AML-193 (cell line): ENCODE results near the gene SSTR5.
"Not testable (repeated sequence)": the region's sequence is repeated elsewhere in the genome, so short reads cannot be mapped to it uniquely, and the experiment has no call there.

ENCODE experiments used
- DNase-seq, 2 experiments: peaks; one replicate each; lab custom pipeline; 2025; lab: John Stamatoyannopoulos, UW

Gene SSTR5

DNA sequence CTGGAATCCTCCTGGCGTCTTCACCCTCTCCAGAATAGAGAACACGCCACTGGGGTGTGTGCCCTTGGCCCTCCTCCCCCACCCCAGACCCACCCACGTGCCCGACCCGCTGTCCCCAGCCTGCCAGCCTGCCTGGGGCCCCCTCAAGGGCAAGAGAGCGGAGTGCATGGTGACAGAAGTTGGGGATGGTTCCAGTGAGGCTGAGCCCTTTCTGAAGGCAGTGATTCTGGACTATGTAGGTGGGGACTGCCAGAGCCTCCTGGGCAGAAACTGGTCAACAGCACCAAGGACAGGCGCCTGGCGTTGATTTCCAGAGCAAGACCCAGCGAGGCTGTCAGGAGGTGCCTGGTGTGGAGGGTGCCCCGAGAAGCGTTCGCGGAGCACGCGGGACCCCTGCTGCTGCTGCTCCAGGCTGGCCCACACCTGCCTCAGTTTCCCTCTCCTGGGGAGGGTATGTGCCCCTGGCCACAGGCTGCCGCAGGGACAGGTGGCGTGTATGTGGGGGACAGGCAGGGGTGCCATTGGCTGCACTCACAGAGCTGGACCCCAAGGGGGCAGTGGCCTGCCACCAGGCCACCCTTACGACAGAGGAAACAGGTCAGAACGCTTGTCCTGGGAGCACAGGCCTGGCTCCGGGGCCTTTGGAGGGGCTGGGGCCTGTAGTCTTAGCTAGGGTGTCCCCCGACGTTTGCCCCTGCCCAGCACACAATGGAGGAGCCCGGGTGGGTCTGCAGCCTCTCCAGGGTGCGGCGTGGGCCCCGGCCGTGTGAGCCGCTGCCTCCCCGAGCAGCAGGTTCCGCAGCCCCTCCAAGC, 1.2 kb downstream of the SSTR5 start:
- DNase-seq = no peak

- no peak for DNase-seq
Observed at GRCh38 chr16:1074379-1074649, 1.8 kb downstream of the SSTR5 start.

- no peak for DNase-seq
Observed at GRCh38 chr16:1075546-1075945, 3.0 kb downstream of the SSTR5 start.

DNA sequence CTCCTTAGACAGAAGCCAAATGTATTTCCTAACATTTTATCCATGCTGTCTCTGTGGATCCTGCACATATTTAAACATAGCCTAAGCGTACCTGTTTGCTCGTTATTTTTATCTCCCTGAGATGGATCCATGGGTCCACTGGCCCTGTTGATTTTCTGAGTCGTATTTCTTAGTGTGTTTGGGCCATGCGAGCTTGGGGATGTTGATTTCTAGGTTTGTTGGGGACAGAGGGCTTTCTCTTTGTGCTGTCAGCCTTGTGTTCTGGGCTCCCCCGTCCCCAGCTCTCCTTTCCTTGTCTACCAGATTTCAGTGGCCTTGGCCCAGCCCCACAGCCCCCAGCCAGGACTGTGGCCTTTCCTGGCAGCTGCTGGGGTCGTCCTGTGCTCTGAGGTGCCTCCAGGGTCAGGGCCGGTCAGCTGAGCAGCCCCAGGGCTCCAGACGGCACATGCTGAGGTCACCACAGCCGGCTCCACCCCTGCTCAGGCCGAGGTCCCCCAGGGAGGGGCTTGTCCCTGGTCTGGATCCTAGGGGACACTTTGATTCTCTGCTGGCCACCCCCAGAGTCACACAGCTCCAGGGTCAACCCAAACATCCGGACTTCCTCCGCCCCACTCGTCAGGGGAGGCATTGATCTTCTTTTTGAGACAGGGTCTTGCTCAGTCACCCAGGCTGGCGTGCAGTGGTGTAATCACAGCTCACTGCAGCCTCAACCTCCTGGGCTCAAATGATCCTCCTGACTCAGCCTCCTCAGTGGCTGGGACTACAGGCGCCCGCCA, 4.4 kb downstream of the SSTR5 start:
- DNase-seq = no peak

DNA sequence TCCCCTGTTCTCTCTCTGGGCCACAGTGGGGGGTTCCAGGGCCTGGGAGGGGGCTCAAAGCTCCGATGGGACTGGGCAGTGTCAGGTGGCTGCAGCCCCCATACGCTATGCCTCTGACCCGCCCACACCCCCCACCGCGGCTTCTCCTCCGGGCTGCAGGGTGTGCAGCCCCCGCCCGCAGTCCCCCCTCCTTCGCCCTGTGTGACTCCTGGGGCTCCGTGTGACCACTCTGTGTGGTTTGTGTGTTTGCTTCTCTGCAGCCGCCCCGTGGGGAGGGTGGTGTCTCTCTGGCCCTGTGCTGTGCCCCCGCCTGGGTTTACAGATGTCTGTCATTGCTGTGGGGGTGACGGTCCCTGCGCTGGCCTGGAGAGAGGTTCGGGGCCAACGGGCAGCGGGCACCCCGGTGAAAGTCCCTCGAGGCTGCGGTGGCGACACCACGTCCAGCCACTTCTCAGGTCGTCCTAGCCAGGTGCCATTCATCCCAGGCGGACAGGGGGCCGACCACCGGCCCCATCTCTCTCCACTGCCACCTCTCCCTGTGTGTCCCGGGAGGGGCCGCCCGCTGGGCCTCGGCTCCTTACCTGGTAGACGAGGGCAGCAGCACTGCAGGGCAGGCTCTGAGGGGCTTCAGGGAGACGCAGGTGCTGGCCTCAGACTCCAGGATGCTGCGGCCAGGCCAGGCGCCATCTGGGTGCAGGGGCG, 5.5 kb downstream of the SSTR5 start:
- DNase-seq = no peak

GRCh38 chr16:1078579-1079021, 6.1 kb downstream of the SSTR5 start:
- DNase-seq = no peak

- no peak for DNase-seq
Observed at GRCh38 chr16:1079341-1079740, 6.8 kb downstream of the SSTR5 start.

DNA sequence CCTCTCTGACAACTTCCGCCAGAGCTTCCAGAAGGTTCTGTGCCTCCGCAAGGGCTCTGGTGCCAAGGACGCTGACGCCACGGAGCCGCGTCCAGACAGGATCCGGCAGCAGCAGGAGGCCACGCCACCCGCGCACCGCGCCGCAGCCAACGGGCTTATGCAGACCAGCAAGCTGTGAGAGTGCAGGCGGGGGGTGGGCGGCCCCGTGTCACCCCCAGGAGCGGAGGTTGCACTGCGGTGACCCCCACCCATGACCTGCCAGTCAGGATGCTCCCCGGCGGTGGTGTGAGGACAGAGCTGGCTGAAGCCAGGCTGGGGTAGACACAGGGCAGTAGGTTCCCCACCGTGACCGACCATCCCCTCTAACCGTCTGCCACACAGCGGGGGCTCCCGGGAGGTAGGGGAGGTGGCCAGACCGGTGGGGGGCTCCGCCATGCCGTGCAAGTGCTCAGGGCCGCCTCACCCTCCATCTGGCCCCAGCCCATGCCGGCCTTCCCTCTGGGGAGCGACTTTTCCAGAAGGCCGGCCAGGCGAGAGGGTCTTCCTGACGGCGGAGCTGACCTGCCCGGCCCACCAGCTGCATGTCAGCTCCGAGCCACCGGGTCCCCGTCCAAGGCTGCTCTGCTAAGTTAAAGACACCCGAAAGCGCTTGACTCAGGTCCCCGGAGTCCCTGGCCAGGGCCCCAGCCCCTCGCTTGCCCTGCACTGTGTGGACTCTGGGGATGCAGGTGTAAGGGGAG, 7.4 kb downstream of the SSTR5 start:
- no peak for DNase-seq

- DNase-seq = no peak
Observed at GRCh38 chr16:1080801-1081733, 8.5 kb downstream of the SSTR5 start.

DNA sequence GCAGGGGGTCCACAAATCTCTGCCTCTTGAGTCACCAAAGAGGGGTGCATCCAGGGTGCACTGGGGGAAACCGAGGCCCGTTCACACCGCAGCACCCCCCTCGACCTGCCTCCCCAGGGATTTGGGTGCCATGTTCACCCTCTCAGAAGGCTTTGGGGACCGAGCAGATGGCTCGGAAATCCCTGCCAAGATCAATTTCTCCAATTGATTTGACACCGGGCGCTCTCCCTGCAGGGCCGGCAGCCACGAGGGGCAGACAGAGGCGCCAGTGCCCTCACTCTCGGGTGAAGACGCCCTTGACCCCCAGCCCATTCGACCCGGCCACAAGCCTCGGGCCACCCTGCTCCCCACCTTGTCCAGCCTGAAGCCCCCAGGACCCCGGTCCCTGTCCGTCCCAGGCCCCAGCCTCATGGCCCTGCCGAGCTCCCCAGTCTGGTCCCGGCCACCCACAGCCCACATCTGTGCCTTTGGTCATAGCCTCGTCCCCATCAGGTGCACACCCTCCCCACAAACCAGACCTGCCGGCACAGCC, 9.3 kb downstream of the SSTR5 start:
- no peak for DNase-seq

GRCh38 chr16:1082266-1082951, 9.9 kb downstream of the SSTR5 start:
- no peak for DNase-seq

DNA sequence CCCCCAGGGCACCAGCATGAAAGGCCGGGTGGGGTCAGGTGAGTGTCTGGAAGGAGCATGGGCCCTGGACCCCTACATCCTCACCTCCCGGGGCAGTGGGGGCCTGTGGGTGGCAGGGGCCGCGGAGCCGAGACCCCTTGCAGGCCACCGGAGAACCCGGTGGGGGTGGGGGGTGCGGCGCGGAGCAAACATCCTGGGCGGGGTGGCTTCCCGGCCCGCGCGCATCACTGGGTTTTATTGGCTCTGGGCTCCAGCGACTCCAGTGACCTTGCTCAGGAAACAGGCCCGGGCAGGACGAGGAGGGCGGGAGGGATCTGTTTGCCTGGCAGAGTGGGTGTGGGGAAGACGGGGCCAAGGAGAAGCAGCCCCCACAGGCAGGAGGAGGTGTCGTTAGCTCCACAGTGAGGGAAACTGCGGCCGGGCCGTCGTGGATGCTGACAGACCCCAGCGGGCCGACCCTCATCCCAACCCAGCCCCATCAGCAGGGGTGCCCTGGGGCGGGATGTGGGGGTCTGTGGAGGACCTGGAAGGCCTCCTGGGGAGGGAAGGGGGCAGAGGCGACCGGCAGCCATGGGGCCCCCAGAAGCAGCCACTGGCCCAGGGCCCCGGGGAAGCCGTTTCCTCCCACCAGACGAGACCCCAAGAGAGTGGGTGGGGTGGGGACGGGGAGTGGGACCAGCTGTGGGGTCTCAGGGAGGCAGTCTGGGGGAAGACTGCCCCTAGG, 10.6 kb downstream of the SSTR5 start:
- no peak for DNase-seq

DNA sequence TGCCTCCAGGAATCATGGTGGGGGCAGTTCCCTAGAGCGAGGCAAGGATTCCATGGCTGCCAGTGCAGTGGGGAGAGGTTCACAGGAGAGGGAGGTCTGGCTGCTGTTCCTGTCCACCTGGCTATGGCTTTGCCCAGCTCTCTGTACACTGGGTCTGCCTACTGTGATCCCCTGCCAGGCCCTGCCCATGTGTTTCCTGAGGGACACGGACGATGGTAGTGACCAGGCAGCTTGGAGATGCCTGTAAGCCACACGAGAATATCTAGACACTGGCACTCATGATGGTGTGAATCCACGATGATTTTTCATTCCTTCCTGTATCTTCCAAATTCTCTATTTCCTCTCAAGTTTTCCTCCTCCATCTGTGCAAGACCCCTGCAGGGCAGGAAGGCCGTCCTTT, 12.4 kb downstream of the SSTR5 start:
- no peak for DNase-seq

DNA sequence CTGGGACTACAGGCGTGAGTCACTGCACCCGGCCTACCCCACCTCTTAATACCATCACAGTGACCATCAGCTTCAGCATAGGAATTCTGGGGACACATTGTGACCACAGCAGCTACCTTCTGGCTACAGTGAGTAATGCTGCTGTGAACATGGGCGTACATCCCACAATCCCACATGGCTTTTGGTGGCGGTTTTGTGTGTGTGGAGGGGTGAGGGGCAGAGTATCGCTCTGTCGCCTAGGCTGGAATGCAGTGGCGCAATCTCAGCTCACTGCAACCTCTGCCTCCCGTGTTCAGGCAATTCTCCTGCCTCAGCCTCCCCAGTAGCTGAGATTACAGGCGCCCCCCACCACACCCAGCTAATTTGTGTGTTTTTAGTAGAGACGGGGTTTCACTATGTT, 13.9 kb downstream of the SSTR5 start:
- not testable (repeated sequence) for DNase-seq

DNA sequence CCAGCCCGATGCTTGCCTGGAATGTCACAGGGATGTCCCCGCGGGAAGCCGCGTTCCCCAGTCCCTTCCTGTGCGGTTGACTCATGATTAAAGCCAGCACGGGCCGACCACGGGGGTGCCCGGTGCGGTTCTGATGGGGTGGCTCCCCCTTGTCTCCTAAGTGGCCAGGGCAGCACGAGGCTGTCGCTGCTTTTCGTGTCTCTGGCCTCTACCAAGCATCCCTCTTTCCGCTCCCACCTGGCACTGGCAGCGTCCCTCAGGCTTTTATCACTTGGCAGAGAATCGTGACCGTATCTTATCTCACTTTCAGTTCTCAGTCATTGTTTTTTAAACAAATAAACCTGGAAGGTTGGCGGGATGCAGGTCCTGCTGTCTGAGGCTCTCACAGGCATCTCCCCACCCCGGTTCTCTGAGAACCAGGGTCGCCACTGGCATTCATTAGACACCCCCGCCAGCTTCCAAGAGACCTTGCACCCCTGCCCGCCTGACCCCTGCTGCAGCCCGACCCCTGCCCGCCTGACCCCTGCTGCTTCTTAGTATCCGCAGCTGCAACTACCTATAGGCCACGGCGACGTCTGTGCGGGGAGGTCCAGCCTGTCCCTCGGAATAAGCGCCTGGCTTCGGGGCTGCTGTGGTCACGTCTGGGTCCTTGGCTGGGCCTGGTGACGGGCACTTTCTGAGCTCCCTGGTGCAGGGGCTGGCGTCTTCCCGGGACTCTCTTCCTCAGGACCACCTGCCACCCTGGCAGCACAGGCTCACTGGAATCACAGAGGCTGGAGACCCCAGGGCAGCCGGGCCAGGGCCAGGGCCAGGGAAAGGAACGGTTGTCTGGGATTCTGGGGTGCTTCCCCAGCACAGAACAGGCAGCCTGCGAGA, 16.0 kb downstream of the SSTR5 start:
- DNase-seq = no peak

DNA sequence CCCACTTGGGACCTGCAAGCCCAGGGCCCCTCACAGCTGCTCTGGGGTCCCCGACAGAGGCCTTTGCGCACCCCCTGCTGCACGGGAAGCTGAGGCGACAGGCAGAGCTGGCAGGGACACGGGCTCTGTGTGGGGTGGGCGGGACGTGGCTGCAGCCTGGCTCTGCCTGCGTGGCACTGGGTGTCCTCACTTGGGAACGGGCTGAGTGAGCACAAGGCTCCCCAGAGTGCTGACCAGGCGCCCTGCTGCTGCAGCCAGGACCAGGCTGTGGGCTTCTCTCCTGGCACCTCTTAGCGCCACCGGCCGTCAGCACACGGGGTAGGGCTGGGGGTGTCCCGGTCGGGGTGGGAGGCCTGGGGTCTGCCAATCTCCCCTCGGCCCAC, 16.9 kb downstream of the SSTR5 start:
- DNase-seq = no peak

- DNase-seq = no peak
Observed at GRCh38 chr16:1089822-1090619, 17.5 kb downstream of the SSTR5 start.
